Neural progenitor cell (in vitro differentiated cells): ENCODE results near the gene PTPRT.

Experiments
- EZH2 ChIP-seq: fragments of 200-600 bp; sonication (generic); IDR thresholded peaks from 2 replicates; pipeline ENCODE4 v1.6.1; 2017; ENCODE audit warnings: antibody characterized with exemption, mild to moderate bottlenecking, moderate library complexity
- EZH2phosphoT487 ChIP-seq: fragments of 200-600 bp; sonication (generic); IDR thresholded peaks from 2 replicates; pipeline ENCODE4 v1.6.1; 2017; ENCODE audit warnings: antibody characterized with exemption
- TF ChIP-seq, protein P1 (sequence below): fragments of 200-600 bp; sonication (generic); IDR thresholded peaks from 2 replicates; pipeline ENCODE4 v1.5.1; 2017; ENCODE audit warnings: antibody characterized with exemption, mild to moderate bottlenecking

DNA sequence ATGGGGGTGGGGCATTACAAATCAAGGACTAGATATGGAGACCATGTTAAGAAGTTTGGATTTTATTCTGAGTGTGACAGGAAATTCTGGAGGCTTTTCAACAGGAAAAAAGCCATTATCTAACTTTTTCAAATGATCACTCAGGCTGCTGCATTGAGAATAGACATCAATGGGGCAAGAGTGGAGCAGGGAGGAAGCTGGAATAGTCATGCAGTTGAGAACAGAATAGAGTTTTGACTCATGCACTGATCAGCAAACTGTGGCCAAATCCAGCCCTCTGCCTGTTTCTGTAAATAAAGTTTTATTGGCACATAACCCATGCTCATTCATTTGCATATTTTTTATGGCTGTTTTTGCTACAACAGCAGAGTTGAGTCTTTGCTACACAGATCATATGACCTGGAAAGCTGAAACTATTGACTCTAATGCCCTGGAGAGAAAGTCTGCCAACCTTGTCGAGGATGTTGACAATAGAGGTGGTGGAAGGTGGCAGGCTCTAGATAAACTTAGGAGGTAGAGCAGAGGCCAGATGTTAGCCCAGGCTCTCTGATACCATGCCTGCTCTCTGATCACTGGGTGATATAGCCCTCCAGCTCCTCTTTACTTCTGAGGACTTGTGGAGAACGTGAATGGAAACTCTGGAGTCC lies 441.8 kb downstream of the PTPRT start:
- TF ChIP-seq EZH2, result no peak
- TF ChIP-seq, protein P1, sequence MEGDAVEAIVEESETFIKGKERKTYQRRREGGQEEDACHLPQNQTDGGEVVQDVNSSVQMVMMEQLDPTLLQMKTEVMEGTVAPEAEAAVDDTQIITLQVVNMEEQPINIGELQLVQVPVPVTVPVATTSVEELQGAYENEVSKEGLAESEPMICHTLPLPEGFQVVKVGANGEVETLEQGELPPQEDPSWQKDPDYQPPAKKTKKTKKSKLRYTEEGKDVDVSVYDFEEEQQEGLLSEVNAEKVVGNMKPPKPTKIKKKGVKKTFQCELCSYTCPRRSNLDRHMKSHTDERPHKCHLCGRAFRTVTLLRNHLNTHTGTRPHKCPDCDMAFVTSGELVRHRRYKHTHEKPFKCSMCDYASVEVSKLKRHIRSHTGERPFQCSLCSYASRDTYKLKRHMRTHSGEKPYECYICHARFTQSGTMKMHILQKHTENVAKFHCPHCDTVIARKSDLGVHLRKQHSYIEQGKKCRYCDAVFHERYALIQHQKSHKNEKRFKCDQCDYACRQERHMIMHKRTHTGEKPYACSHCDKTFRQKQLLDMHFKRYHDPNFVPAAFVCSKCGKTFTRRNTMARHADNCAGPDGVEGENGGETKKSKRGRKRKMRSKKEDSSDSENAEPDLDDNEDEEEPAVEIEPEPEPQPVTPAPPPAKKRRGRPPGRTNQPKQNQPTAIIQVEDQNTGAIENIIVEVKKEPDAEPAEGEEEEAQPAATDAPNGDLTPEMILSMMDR, result no peak
- no peak for TF ChIP-seq EZH2phosphoT487
